Adrenal gland (tissue), 12 donors: Measurements from ENCODE around the gene ZSCAN5A. TPM values are rescaled to one million over a fixed set of nuclear protein-coding genes. Genes with fewer than 3 reads are reported as not detected.

Source experiments
- DNase-seq, 7 donors: peaks; one replicate each; pipeline ENCODE4 v3.0.0-alpha.2; 2019 to 2020
- H3K27ac ChIP-seq, 5 donors: fragments of 200-600 bp; sonication (generic) in 4 of 5; 1 replicate in 3 of 5; 2 replicates in 2 of 5; pipeline versions ENCODE4 v1.5.1 to v1.8.0; 2016 to 2020; ENCODE audit warnings: mild to moderate bottlenecking in 1 of 5
- H3K27me3 ChIP-seq: fragments of 200-600 bp; 2 replicates; pipeline ENCODE4 v1.8.0; 2021
- H3K36me3 ChIP-seq, 2 donors: fragments of 200-600 bp; replicated peaks in 1 of 2; 1 replicate in 1 of 2; 2 replicates in 1 of 2; pipeline versions ENCODE4 v1.5.1 to v1.8.0; 2018 to 2022
- H3K4me1 ChIP-seq, 2 donors: fragments of 200-600 bp; replicated peaks in 1 of 2; 1 replicate in 1 of 2; 2 replicates in 1 of 2; pipeline versions ENCODE4 v1.5.1 to v1.8.0; 2018 to 2021
- H3K4me3 ChIP-seq, 4 donors: fragments of 200-600 bp; sonication (generic) in 3 of 4; one replicate each; pipeline ENCODE4 v1.5.1; 2016 to 2018
- H3K9me3 ChIP-seq, 3 donors: fragments of 200-600 bp; sonication (generic) in 1 of 3; replicated peaks in 1 of 3; 1 replicate in 2 of 3; 2 replicates in 1 of 3; pipeline versions ENCODE4 v1.5.1 to v1.8.0; 2016 to 2021
- CTCF ChIP-seq, 6 experiments: fragments of 450-650 bp in 4 of 6; fragments of 200-600 bp in 2 of 6; sonication (generic) in 1 of 6; IDR thresholded peaks; 1 replicate in 5 of 6; 2 replicates in 1 of 6; pipeline versions ENCODE4 v1.5.1 to v1.8.0; 2016 to 2021; ENCODE audit warnings: antibody characterized with exemption in 6 of 6, mild to moderate bottlenecking in 2 of 6, moderate library complexity in 1 of 6
- POLR2A ChIP-seq, 2 donors: fragments of 450-650 bp; IDR thresholded peaks; one replicate each; pipeline ENCODE4 v1.6.1; 2017; ENCODE audit warnings: antibody characterized with exemption in 2 of 2, mild to moderate bottlenecking in 2 of 2, moderate library complexity in 1 of 2
- WGBS, 4 donors: extraction: QIAGEN DNeasy Blood & Tissue Kit in 2 of 4; methylation state at CpG; one replicate each; pipeline versions ENCODE4 v1.1.5 to v1.1.7; 2013 to 2017; 5-methylcytosine and 5-hydroxymethylcytosine counted together
- intact Hi-C, 2 donors: fragments of 100-400 bp; cut with DNase I; formaldehyde crosslinking; loops; one replicate each; pipeline versions ENCODE4 v1.14.1 to v1.15.0; 2022 to 2023
- polyA plus RNA-seq, 3 donors: library from polyadenylated mRNA; stranded (reverse); fragments of 200-250 nt in 2 of 3; fragments of 350-450 nt in 1 of 3; fragmentation: Illumina TruSeq in 1 of 3; extraction: RNeasy Lipid Tissue Mini Kit (QIAGEN cat#74804) in 1 of 3; gene quantifications; one replicate each; pipeline ENCODE4 v1.2.3, GENCODE V29; 2013 to 2014
- total RNA-seq, 9 donors: library from RNA; depleted of rRNA in 4 of 9; stranded (reverse); fragments of >200 nt in 4 of 9; fragments of 120-200 nt in 1 of 9; fragmentation: NEBNext Ultra II Directional in 1 of 9; extraction: Animal tissue kit (Norgen Biotek cat#: 25700) in 1 of 9; gene quantifications; one replicate each; pipeline versions ENCODE4 v1.1.0 to v1.2.4, GENCODE V29; 2013 to 2023
- donor health status: healthy with polysubstance abuse.
- donor health status: Bipolar disorder and iron deficiency.
- donor health status: DM: yes; HTN: yes; CAD: no.
- donor health status: DM: no; HTN: no; CAD: no.
- donor health status: DM: no; HTN: no; CAD: no.
- donor health status: DM: yes; HTN: yes; CAD: no.

ZSCAN5A gene
- total and polyA plus RNA-seq, 12 donors, result 4.5 to 20.1 (median 8.1) TPM

DNA sequence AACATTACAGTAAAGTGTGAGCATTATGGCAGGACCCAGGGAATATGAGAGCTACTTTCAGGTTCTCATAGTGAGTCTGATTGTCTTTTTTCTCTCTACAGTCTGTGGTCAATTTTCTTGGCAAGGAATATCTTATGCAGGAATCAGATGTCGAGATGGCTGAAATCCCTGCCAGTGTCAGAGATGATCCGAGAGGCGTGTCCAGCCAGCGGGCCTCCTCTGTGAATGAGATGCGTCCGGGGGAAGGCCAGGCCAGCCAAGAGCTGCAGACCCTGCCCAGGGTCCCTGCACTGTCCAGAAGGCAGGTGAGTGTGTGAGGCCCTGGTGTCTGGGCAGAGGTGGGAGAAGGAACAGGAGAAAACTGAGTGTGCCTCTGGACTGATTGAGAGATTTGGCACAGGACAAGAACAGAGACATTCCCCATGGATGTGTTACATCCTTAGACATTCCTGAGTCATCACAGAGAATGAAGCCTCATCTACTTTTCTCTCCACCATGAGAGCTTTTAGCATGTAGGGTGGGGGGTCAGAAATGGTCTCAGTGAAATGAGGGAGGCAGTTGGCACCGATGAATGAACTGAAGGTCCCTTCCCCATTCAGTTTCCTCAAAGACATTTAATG is 69.4 kb downstream of the ZSCAN5A start:
- no peaks in the 10 kb centered on the region for H3K9me3 ChIP-seq
- no peak overlapping the region for H3K27ac ChIP-seq
- no peaks in the 10 kb centered on the region for H3K36me3 ChIP-seq
- DNase-seq, result no peak
- no peaks in the 10 kb centered on the region for H3K27me3 ChIP-seq
- no peak for TF ChIP-seq CTCF (IDR thresholded peaks at IDR 0.05)
- TF ChIP-seq POLR2A (IDR thresholded peaks at IDR 0.05), result no peak
- 87 to 95% (median 91%) methylated on average over 7 of the region's 7 CpGs for WGBS, 4 donors
- intact Hi-C loops, result no loop called here
- H3K4me1 ChIP-seq, result no peaks in the 10 kb centered on the region
- H3K4me3 ChIP-seq, result no peak overlapping the region

DNA sequence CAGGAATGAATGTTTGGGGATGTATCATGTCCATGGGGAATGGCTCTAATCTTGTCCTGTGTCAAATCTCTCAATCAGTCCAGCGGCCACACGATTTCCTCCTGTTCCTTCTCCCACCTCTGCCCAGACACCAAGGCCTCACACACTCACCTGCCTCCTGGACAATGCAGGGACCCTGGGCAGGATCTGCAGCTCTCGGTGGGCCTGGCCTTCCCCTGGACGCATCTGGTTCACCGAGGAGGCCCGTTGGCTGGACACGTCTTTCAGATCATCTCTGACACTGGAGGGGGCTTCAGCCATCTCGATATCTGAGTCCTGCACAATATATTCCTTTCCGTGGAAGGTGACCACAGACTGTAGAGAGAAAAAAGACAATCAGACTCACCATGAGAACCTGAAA is 91.2 kb downstream of the ZSCAN5A start:
- Histone ChIP-seq H3K27ac (no peak overlapping the region), H3K27me3 (no peaks in the 10 kb centered on the region), H3K4me3 (no peak overlapping the region), H3K36me3 (no peaks in the 10 kb centered on the region), H3K4me1 (no peaks in the 10 kb centered on the region), H3K9me3 (no peaks in the 10 kb centered on the region)
- intact Hi-C loops, result no loop called here
- TF ChIP-seq POLR2A (IDR thresholded peaks at IDR 0.05), result no peak
- no peak for TF ChIP-seq CTCF (IDR thresholded peaks at IDR 0.05)
- 91 to 97% (median 95%) methylated on average over 9 of the region's 9 CpGs for WGBS, 4 donors
- DNase-seq, result no peak

DNA sequence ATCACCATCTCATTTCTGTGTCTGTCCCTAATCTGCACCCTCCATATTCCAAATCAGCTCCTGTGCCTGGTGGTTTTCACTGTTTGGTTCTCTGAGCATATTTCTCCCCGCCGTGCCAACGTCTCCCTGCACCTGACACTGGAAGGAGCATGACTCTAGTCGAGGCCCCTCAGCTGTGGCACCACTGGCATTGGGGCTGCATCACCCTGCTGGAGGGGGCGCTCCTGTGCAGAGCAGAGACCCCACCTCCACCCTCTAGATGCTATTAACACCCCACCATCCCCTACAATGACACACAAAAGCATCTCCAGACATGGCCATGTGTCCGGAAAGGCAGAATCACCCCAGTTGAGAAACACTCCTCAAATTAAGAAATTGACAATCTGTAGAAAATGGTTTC is 91.7 kb downstream of the ZSCAN5A start:
- H3K9me3 ChIP-seq, result no peaks in the 10 kb centered on the region
- H3K27me3 ChIP-seq, result no peaks in the 10 kb centered on the region
- intact Hi-C loops, result no loop called here
- DNase-seq, result no peak
- H3K27ac ChIP-seq, result no peak overlapping the region
- H3K4me3 ChIP-seq, result no peak overlapping the region
- TF ChIP-seq CTCF (IDR thresholded peaks at IDR 0.05), result no peak
- no peak for TF ChIP-seq POLR2A (IDR thresholded peaks at IDR 0.05)
- no peaks in the 10 kb centered on the region for H3K4me1 ChIP-seq
- WGBS, 4 donors, result 86 to 98% (median 90%) methylated on average over 5 to 6 of the region's 6 CpGs
- H3K36me3 ChIP-seq, result no peaks in the 10 kb centered on the region

GRCh38 chr19:56221851-56222250 is 92.8 kb downstream of the ZSCAN5A start:
- H3K27me3 ChIP-seq, result no peaks in the 10 kb centered on the region
- WGBS, 4 donors, result 94 to 98% (median 96%) methylated on average over 13 to 14 of the region's 14 CpGs
- no peaks in the 10 kb centered on the region for H3K36me3 ChIP-seq
- TF ChIP-seq CTCF (IDR thresholded peaks at IDR 0.05) (no peak), POLR2A (IDR thresholded peaks at IDR 0.05) (no peak)
- intact Hi-C loops, result no loop called here
- no peak overlapping the region for H3K27ac ChIP-seq
- no peak overlapping the region for H3K4me3 ChIP-seq
- H3K4me1 ChIP-seq, result peaks cover 5 to 8% of the 10 kb centered on the region in 2 donors
- no peak for DNase-seq
- H3K9me3 ChIP-seq, result no peaks in the 10 kb centered on the region
